Measurements from ENCODE around the gene SLAMF7.
"Not testable (repeated sequence)": the region's sequence is repeated elsewhere in the genome, so short reads cannot be mapped to it uniquely, and the experiment has no call there.

Gene SLAMF7

GRCh38 chr1:160779626-160780397, 40.8 kb downstream of the SLAMF7 start:
- no peak for DNase-seq (ENCODE audit: low read depth, low spot score)
- H3K9ac ChIP-seq (ENCODE audit: insufficient read length): no peak overlapping the region
- no peak for TF ChIP-seq EZH2 (IDR thresholded peaks at IDR 0.05)
- TF ChIP-seq POLR2AphosphoS5 (IDR thresholded peaks at IDR 0.05; ENCODE audit: borderline replicate concordance, low read depth, low read length): no peak
- no peak for TF ChIP-seq FOXP2 (optimal IDR thresholded peaks at IDR 0.05; ENCODE audit: control extremely low read depth, extremely low read length, insufficient read depth)

GRCh38 chr1:160780398-160780755, 41.3 kb downstream of the SLAMF7 start:
- no peak overlapping the region for H3K4me3 ChIP-seq
- no peak overlapping the region for H3K9ac ChIP-seq (ENCODE audit: insufficient read length)
- H3K27ac ChIP-seq: no peak overlapping the region
- H3K9me3 ChIP-seq (ENCODE audit: low read depth, low read length): no peaks in the 10 kb centered on the region
- no peak for DNase-seq (ENCODE audit: low read depth, low spot score)
- H3K36me3 ChIP-seq (ENCODE audit: insufficient read depth, low read length): no peaks in the 10 kb centered on the region
- TF ChIP-seq FOXP2 (optimal IDR thresholded peaks at IDR 0.05; ENCODE audit: control extremely low read depth, extremely low read length, insufficient read depth) (no peak), EZH2 (IDR thresholded peaks at IDR 0.05) (no peak), POLR2AphosphoS5 (IDR thresholded peaks at IDR 0.05; ENCODE audit: borderline replicate concordance, low read depth, low read length) (no peak)

More at GRCh38 chr1:160779626-160780397, 40.8 kb downstream of the SLAMF7 start:
- H3K9me3 ChIP-seq (ENCODE audit: low read depth, low read length): no peaks in the 10 kb centered on the region
- no peak overlapping the region for H3K27ac ChIP-seq
- H3K36me3 ChIP-seq (ENCODE audit: insufficient read depth, low read length): no peaks in the 10 kb centered on the region
- no peak overlapping the region for H3K4me3 ChIP-seq

DNA sequence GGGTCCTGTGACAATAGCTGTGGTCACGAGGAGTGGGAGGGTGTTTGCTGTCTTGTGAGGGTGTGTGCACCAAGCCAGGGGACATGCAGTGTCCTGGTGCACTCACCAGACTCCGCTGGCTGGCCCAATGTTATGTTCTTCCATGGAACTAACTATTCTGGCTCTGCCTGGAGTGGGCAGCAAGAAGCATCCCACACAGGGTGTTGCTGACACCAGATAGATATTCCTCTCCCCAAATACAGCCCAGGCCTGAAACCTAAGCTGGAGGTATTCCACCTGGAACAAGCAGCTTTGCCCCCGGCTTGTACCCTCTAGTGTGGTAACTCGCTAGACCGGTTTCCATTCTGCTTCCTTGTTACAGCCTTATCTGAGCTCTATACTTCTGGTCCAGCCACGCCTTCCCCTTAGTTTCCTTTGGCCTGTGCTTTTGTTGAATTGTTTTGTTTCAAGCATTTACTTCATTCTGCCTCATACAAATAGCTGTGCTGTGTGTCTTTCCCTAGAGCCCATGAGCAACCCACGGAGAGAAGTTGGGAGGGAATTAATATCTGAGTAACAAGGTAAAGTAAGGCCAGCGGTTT, 42.2 kb downstream of the SLAMF7 start:
- H3K27ac ChIP-seq: no peak overlapping the region
- TF ChIP-seq POLR2AphosphoS5 (IDR thresholded peaks at IDR 0.05; ENCODE audit: borderline replicate concordance, low read depth, low read length) (no peak), FOXP2 (optimal IDR thresholded peaks at IDR 0.05; ENCODE audit: control extremely low read depth, extremely low read length, insufficient read depth) (no peak), EZH2 (IDR thresholded peaks at IDR 0.05) (no peak)
- H3K4me3 ChIP-seq: no peak overlapping the region
- no peaks in the 10 kb centered on the region for H3K36me3 ChIP-seq (ENCODE audit: insufficient read depth, low read length)
- no peak for DNase-seq (ENCODE audit: low read depth, low spot score)
- H3K9ac ChIP-seq (ENCODE audit: insufficient read length): no peak overlapping the region
- H3K9me3 ChIP-seq (ENCODE audit: low read depth, low read length): no peaks in the 10 kb centered on the region

GRCh38 chr1:160781914-160782689, 43.1 kb downstream of the SLAMF7 start:
- Histone ChIP-seq H3K36me3 (ENCODE audit: insufficient read depth, low read length) (no peaks in the 10 kb centered on the region), H3K9ac (ENCODE audit: insufficient read length) (no peak overlapping the region), H3K9me3 (ENCODE audit: low read depth, low read length) (no peaks in the 10 kb centered on the region), H3K4me3 (no peak overlapping the region), H3K27ac (no peak overlapping the region)
- no peak for TF ChIP-seq EZH2 (IDR thresholded peaks at IDR 0.05)
- no peak for TF ChIP-seq POLR2AphosphoS5 (IDR thresholded peaks at IDR 0.05; ENCODE audit: borderline replicate concordance, low read depth, low read length)
- TF ChIP-seq FOXP2 (optimal IDR thresholded peaks at IDR 0.05; ENCODE audit: control extremely low read depth, extremely low read length, insufficient read depth): no peak
- DNase-seq (ENCODE audit: low read depth, low spot score): no peak

- not testable (repeated sequence) for H3K36me3 ChIP-seq (ENCODE audit: insufficient read depth, low read length); H3K4me3 ChIP-seq; H3K27ac ChIP-seq; H3K9ac ChIP-seq (ENCODE audit: insufficient read length); DNase-seq (ENCODE audit: low read depth, low spot score); H3K9me3 ChIP-seq (ENCODE audit: low read depth, low read length)
Observed at GRCh38 chr1:160782988-160783765, 44.1 kb downstream of the SLAMF7 start.

DNA sequence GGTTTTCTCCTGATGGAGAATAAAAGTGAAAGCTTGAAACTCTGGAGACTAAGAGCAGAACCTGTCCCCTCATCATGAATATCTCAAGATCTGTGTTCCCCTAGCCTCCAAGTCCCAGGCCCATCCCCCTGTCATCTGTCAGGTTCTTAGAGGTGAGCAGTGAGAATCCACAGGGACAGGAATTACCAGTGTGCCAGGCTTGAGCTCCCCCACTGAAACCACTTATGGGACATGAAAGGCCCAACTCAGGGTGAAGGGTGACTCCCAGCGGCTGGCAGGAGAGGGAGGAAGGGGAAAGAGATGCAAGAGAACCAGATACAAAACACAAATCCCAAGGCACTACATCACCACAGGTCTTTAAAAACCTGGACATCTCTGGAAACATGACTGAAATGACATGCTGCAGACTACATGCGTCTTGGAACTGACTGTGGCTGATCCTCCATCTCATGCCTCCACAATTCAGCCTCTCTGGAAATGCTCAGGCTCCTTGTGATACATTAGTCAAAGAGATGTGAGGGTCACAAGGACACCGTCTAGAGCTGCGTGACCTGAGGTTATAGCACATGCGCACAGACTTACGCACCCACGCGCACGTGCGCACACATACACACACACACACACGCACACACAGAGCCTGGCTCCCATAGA, 50.1 kb downstream of the SLAMF7 start:
- Histone ChIP-seq H3K36me3 (ENCODE audit: insufficient read depth, low read length) (no peaks in the 10 kb centered on the region), H3K9me3 (ENCODE audit: low read depth, low read length) (no peaks in the 10 kb centered on the region), H3K4me3 (no peak overlapping the region), H3K27ac (no peak overlapping the region), H3K9ac (ENCODE audit: insufficient read length) (no peak overlapping the region)
- no peak for DNase-seq (ENCODE audit: low read depth, low spot score)
- TF ChIP-seq FOXP2 (optimal IDR thresholded peaks at IDR 0.05; ENCODE audit: control extremely low read depth, extremely low read length, insufficient read depth): no peak
- no peak for TF ChIP-seq EZH2 (IDR thresholded peaks at IDR 0.05)
- no peak for TF ChIP-seq POLR2AphosphoS5 (IDR thresholded peaks at IDR 0.05; ENCODE audit: borderline replicate concordance, low read depth, low read length)

DNA sequence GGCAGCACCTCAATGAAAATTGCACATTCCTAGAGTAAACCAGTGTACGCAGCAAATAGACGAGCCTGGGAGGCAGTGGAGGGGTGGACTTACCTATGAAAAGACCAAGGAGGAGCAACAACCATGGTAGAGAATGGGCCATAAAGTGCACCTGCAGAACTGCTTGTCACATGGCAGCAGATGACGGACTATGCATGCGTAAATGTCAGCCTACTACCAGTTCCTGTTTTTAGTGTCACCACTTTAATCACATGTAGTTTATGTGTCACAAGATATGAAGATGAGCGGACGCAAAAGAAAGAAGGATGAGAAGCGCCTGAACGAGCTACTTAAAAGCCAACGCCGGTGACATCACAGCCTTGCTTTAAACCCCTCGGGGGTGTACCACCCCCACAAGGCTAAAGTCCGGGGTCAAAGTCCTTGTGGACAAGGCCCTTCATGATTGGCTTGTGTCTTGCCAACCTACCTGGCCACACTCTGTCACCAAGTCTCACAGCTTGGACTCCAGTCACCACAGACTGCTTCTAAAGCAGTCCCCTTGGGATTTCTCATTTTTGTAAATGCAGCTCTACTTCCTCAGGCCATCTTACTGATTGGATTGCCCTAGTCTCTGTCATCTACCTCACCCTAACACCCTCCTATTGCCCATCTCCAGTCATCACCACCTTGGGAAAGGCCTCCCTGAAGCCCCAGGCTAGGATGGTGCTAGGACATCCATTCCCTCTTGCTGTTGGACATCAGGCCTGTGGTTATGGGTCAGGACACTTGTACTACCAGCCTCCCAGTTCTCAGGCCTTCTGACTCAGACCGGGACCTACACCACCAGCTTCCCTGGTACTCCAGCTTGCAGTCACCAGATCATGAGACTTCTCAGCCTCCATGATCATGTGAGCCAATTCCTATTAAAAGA, 50.9 kb downstream of the SLAMF7 start:
- Histone ChIP-seq H3K9ac (ENCODE audit: insufficient read length) (no peak overlapping the region), H3K4me3 (no peak overlapping the region), H3K27ac (no peak overlapping the region), H3K36me3 (ENCODE audit: insufficient read depth, low read length) (no peaks in the 10 kb centered on the region), H3K9me3 (ENCODE audit: low read depth, low read length) (no peaks in the 10 kb centered on the region)
- TF ChIP-seq EZH2 (IDR thresholded peaks at IDR 0.05): no peak
- TF ChIP-seq FOXP2 (optimal IDR thresholded peaks at IDR 0.05; ENCODE audit: control extremely low read depth, extremely low read length, insufficient read depth): no peak
- TF ChIP-seq POLR2AphosphoS5 (IDR thresholded peaks at IDR 0.05; ENCODE audit: borderline replicate concordance, low read depth, low read length): no peak
- DNase-seq (ENCODE audit: low read depth, low spot score): no peak
